HepG2 (cell line): Measurements from ENCODE around the gene SLC28A1. TPM values are rescaled to one million over a fixed set of nuclear protein-coding genes. Genes with fewer than 3 reads are reported as not detected.

Source experiments
- ATAC-seq: fragments of 200-7000 bp; cut with Tn5 transposase; 3 replicates; pipeline ENCODE4 v1.9.1; 2020; ENCODE audit warnings: mild to moderate bottlenecking, moderate library complexity
- BruUV-seq: library from RNA; stranded (reverse); fragments of 400-500 nt; replicated peaks from 2 replicates; lab custom pipeline; 2021; lab: Mats Ljungman, UMichigan
- CTCF ChIA-PET: fragments of 300-600 bp; formaldehyde crosslinking; extraction: SDS; loops from one replicate; lab custom pipeline; 2021; ENCODE audit warnings: low total read pairs, inconsistent platforms, low intra/inter-chr PET ratio; lab: Yijun Ruan, JAX
- POLR2A ChIA-PET: fragments of 350-600 bp; sonication (Branson Sonifier 250); formaldehyde crosslinking; loops from one replicate; lab custom pipeline; 2020; ENCODE audit warnings: antibody characterized with exemption, inconsistent platforms; lab: Yijun Ruan, JAX
- DNase-seq: peaks from one replicate; pipeline ENCODE4 v3.0.0-alpha.2; 2015; ENCODE audit warnings: low spot score
- FAIRE-seq: peaks from 3 replicates; lab custom pipeline; 2011; peaks lifted over from hg19 to GRCh38; lab: Jason Lieb, UNC
- H2AFZ ChIP-seq: one replicate; pipeline ENCODE4 v1.6.1; 2011; ENCODE audit warnings: low read length, inconsistent platforms
- H3K27ac ChIP-seq: fragments of 300-600 bp; 3 replicates; pipeline ENCODE4 v1.8.0; 2011; ENCODE audit warnings: mixed run types, mild to moderate bottlenecking, mixed read lengths, low read length, inconsistent platforms; ENCODE audit not compliant: insufficient read depth; ENCODE audit errors: extremely low read length
- H3K27me3 ChIP-seq, 2 experiments: fragments of 200-600 bp in 1 of 2; 2 replicates in 1 of 2; 3 replicates in 1 of 2; pipeline versions ENCODE4 v1.6.0 to v1.8.0; 2011; ENCODE audit warnings: low read length in 2 of 2, mild to moderate bottlenecking in 2 of 2, moderate library complexity in 2 of 2, inconsistent platforms in 1 of 2; ENCODE audit not compliant: insufficient read depth in 2 of 2, control insufficient read depth in 1 of 2
- H3K36me3 ChIP-seq, 2 experiments: fragments of 200-600 bp in 1 of 2; replicated peaks in 1 of 2; 2 replicates in 1 of 2; 3 replicates in 1 of 2; pipeline versions ENCODE4 v1.5.1 to v1.8.0; 2011; ENCODE audit warnings: low read length in 2 of 2, inconsistent platforms in 1 of 2; ENCODE audit not compliant: insufficient read depth in 2 of 2, control insufficient read depth in 1 of 2
- H3K4me1 ChIP-seq: 2 replicates; pipeline ENCODE4 v1.5.1; 2012; ENCODE audit warnings: low read length, inconsistent platforms; ENCODE audit not compliant: insufficient read depth
- H3K4me2 ChIP-seq: 2 replicates; pipeline ENCODE4 v1.6.0; 2011; ENCODE audit warnings: low read depth, low read length, inconsistent platforms
- H3K4me3 ChIP-seq, 3 experiments: fragments of 200-600 bp in 1 of 3; sonication (generic), shearing (Covaris generic) in 1 of 3; replicated peaks in 1 of 3; 2 replicates each; pipeline ENCODE4 v1.5.1; 2011 to 2016; ENCODE audit warnings: low read length in 3 of 3, inconsistent platforms in 2 of 3, low read depth in 2 of 3, mild to moderate bottlenecking in 2 of 3, control low read depth in 1 of 3, mixed read lengths in 1 of 3; ENCODE audit not compliant: insufficient read depth in 1 of 3
- H3K79me2 ChIP-seq: one replicate; pipeline ENCODE4 v1.6.1; 2011; ENCODE audit warnings: low read length, inconsistent platforms; ENCODE audit not compliant: insufficient read depth
- H3K9ac ChIP-seq: 2 replicates; pipeline ENCODE4 v1.6.0; 2011; ENCODE audit warnings: mild to moderate bottlenecking, low read depth, low read length, inconsistent platforms; ENCODE audit not compliant: insufficient read depth
- H3K9me3 ChIP-seq: 2 replicates; pipeline ENCODE4 v1.5.1; 2012; ENCODE audit warnings: mild to moderate bottlenecking, low read length
- H4K20me1 ChIP-seq: 2 replicates; pipeline ENCODE4 v1.6.0; 2011; ENCODE audit warnings: inconsistent platforms, mild to moderate bottlenecking, low read length, moderate library complexity; ENCODE audit not compliant: insufficient read depth
- KLF9 ChIP-seq: IDR thresholded peaks from 2 replicates; pipeline ENCODE4 v1.6.1; 2016; ENCODE audit warnings: low read depth
- ZNF142 ChIP-seq: sonication (generic); formaldehyde crosslinking; IDR thresholded peaks from 2 replicates; pipeline ENCODE4 v1.4.0; 2020; ENCODE audit warnings: missing genetic modification reagents
- in situ Hi-C: cut with HindIII; loops from 2 replicates; pipeline ENCODE4 v1.10.0; 2017; ENCODE audit warnings: low pct_unique_long_range_greater_than_20kb; ENCODE audit not compliant: extremely low pct_ligation_motif_present
- intact Hi-C: fragments of 100-400 bp; cut with micrococcal nuclease; formaldehyde crosslinking; loops from one replicate; pipeline ENCODE4 v1.10.0; 2022; ENCODE audit not compliant: unreplicated experiment
- polyA plus RNA-seq, 8 experiments: library from polyadenylated mRNA; depleted of rRNA in 3 of 8; stranded (reverse) in 7 of 8; unstranded in 1 of 8; fragments of >200 nt; fragmentation: Illumina TruSeq in 4 of 8; extraction: Trizol in 4 of 8; gene quantifications; 2 replicates each; pipeline versions ENCODE4 v1.2.1 to v1.2.3, GENCODE V29; 2011 to 2016; ENCODE audit warnings: low read depth in 4 of 8, missing spikeins in 1 of 8, mixed read lengths in 1 of 8; ENCODE audit not compliant: insufficient read depth in 1 of 8
- total RNA-seq, 5 experiments: library from RNA; depleted of rRNA; stranded (reverse); fragments of >200 nt; fragmentation: Illumina TruSeq; extraction: Trizol; gene quantifications; 2 replicates each; pipeline ENCODE4 v1.2.3, GENCODE V29; 2016; ENCODE audit warnings: low read depth in 1 of 5

Gene SLC28A1
- total and polyA plus RNA-seq, 2 of the 13 experiments (the other 11 are each of a cell fraction or from before 2014, with no cell fraction given), result 0.31 to 5.8 TPM

DNA sequence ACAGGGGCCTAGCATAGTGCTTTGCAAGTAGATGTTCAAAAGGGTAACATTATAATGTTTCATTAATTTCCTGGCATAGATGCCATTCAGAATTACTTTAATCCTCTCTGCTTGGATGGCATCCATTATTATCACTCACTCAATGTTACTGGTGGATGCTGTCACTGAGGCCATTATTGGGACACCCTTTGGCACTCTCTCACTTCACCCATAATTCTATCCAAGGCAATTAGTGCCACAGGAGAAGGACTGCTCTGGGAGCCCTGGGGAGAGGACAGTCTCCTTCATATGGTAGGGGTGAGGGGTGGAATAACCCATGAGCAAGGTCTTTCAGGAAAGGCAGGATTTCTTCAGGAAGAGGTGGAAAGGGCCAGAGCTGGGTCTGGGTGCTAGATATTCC lies 28.7 kb upstream of the SLC28A1 start:
- no peak for DNase-seq
- Histone ChIP-seq H3K4me1 (peaks cover 18% of the 10 kb centered on the region), H3K4me2 (peak overlapping the region; percentile 67; the same call in 1 of the 2 replicates), H2AFZ (no peak overlapping the region), H3K27ac (no peak overlapping the region), H3K9ac (no peak overlapping the region), H3K36me3 (no peaks in the 10 kb centered on the region), H4K20me1 (no peaks in the 10 kb centered on the region), H3K79me2 (no peaks in the 10 kb centered on the region), H3K4me3 (no peak overlapping the region; a peak in 1 of 6 replicates), H3K27me3 (peaks cover 10 to 45% of the 10 kb centered on the region in 2 experiments; a peak in 4 of 5 replicates), H3K9me3 (no peaks in the 10 kb centered on the region)
- intact Hi-C loops (no loop called here), in situ Hi-C loops (no loop called here)
- POLR2A ChIA-PET, result interaction anchor here (1.4 kb wide), 1 partner anchor 12 kb away, joined by 4 read pairs; no protein-coding TSS in a partner anchor
- CTCF ChIA-PET, result no interaction called here
- FAIRE-seq, result no peak
- no peak for ATAC-seq
- no peak for TF ChIP-seq KLF9 (CRISPR knock-in tag)
- no peak for TF ChIP-seq ZNF142 (CRISPR knock-in tag)
- no TSS peak for BruUV-seq
